GM19238 (cell line): ENCODE measurements around the gene PPA2.

Source experiments
- DNase-seq: peaks from one replicate; pipeline ENCODE4 v3.0.0; 2011; ENCODE audit warnings: low spot score; ENCODE audit not compliant: insufficient read length

PPA2 gene

DNA sequence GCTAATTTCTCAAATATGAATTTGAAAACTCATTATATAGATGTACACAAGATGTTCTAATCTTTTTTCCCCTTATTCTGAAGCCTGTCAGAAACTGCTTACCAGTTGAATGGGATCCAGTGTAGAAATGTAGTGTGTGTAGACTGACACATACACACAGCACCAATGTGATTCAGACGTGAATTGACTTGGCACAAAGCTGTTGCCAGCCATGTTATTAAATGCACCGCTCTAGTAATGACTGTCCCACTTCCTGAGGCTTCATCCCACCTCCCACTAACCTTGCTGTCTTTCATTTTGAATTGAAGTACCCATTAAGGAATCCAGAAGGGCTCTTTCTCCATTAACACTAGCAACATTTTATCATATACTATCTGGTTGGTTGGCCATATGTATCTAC lies 146.6 kb downstream of the PPA2 start:
- DNase-seq, result no peak
